NCI-H460 (cell line): Measurements from ENCODE around the gene PLEKHB2. TPM values are rescaled to one million over a fixed set of nuclear protein-coding genes. Genes with fewer than 3 reads are reported as not detected.
"Not testable (repeated sequence)": the region's sequence is repeated elsewhere in the genome, so short reads cannot be mapped to it uniquely, and the experiment has no call there.

ENCODE experiments used
- DNase-seq: peaks from one replicate; pipeline ENCODE4 v3.0.0-alpha.2; 2016; ENCODE audit warnings: low read depth; ENCODE audit errors: extremely low read depth
- total RNA-seq: library from RNA; depleted of rRNA; stranded (reverse); fragments of >200 nt; shearing (Covaris generic); gene quantifications from 2 replicates; pipeline ENCODE4 v1.2.3, GENCODE V29; 2014

Gene PLEKHB2
- total RNA-seq, 1 experiment from 2014 or later = 79.6 TPM

DNA sequence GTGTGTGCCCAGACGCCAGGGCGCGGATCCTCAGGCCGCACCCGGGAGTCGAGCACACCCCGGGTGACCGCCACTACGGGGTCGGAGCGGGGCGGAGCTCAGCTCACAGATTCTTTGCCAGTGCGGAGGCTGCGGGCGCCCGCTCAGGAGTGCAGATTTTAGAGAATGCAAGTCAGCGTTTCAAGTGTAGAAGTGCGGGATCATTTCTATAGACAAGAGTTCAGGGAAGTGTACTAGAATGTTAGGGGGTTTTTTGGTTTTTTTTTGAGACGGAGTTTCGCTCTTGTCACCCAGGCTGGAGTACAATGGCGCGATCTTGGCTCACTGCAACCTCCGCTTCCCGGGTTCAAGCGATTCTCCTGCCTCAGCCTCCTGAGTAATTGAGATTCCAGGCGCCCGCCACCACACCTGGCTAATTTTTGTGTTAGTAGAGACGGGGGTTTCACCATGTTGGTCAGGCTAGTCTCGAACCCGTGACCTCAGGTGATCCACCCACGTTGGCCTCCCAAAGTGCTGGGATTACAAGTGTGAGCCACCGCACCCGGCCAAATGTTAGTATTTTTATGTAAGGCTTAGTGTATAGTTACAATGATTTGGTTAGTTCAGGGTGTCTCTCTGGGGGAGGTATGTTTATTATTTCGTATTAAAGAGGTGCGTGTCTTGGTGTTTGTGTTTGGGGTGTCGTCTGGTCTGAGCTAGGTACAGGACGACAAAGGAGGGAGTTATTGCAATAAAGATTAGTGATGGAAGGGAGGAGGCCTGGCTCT lies 11.3 kb upstream of the PLEKHB2 start:
- no peak for DNase-seq

DNA sequence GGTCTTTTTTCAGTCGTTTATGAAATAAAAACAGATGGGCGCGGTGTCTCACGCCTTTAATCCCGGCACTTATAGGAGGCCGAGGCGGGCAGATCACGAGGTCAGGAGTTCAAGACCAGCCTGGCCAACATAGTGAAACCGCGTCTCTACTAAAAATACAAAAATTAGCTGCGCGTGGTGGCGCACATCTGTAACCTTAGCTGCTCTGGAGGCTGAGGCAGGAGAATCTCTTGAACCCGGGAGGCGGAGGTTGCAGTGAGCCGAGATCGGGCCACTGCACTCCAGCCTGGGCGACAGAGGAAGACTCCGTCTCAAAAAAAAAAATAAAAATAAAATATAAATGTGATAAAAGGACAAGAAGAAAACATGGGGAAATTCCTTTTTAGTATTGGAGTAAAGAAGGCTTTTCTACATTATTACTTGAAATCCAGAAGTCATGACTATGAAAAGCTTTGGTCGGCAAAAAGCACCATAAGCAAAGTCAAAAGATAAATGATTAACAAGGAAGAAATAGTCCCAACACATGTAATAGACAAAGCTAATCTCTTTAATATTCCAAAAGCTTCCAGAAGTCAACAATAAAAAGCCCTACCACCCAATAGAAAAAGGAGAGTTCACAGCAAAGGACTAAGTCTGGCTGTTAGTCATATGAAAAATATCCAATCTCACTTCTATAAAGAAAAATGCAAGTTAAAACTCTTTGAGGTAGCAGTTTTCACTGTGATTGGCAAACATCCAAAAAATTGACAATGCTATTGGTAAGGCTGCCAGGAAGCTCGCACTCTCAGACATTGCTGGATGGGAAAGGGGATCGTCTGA lies 10.5 kb upstream of the PLEKHB2 start:
- DNase-seq = no peak

DNA sequence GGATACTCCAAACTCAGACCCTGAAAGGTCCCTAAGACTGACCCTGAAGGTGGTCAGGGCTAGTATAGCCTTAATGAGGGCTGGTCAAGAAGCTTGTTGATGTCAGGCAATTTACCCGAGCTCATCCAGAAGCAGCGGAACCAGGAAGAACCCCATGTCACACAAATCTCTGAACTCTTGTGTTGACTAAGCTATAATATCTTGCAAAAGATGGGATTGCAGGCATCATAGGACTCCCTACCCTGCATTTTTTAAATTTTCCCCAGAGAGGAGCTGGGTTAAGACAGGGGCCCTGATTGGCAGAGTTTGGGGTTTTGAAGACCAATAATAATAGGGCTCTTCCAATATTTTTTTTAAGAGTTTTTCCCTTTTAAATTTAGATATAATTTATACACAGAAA lies 2.0 kb upstream of the PLEKHB2 start:
- DNase-seq = no peak

DNA sequence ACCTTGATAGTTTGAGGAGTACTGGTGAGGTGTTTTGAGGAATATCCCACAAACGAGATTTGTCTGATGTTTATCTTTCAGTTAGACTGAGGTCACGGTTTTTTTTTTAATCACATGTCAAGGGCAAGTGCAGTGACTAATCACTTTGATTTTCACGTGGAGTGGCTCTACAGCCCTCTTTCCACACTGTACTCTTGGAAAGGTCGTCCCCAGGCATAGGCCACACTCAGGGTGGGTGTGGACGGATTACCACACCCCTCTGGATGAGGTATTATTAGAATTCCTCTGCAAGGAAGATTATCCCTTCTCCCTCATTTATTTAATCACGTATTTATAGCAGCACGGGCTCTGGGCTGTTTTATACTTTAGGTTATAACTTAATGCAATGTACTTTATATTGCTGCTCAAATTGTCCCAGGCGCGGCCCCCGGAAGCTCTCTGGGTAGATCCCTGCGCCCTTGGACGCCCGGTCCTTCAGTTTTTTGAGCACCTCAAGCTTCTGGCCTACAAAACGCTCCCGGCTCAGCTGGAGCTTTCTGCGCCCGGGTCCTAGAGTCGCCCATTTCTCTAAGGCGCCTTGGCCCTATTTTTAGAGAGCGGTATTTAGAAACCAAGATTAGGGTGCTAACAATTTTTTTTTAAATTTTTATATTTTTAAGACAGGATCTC lies 515 bp upstream of the PLEKHB2 start:
- DNase-seq = peak; percentile 76

DNA sequence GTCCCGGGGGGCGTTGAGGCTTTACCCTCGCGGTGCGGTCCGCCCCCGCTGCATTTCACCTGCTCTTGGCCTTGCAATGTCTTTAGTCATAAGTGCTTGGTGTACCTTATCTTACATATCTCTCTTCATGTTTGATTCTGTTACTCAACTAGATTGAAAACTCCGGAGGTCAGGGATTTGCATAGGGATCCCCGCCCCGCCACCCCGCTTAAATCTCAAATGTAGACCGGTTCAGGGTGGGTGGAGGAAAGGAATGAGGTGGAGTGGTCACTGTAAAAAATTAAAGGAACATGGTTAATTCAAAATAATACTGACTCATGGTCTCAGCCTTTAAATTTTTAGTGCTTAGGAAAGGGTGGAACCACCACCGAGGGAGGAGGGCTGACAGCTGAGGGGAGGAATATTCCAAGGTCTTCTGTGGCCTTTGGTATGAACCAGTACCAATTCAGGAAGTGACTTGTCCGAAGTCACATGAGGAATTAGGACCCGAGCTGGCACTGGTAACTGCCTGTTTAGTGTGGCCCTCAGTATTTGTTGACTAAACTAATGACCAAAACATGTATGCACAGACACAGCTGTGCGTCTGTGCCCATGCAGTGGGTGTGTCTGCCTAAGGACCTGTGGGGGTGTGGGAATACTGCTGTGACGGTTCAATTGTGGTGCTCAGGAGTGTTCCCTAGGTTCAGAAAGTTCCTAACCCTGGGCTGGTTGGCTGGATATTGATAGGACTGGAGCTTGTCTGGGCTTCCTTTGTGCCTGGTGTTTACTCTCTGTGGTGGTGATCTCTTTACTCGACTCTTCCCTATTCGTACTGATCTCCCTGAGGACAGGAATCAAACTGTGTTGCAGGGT lies 1.0 kb downstream of the PLEKHB2 start:
- no peak for DNase-seq

DNA sequence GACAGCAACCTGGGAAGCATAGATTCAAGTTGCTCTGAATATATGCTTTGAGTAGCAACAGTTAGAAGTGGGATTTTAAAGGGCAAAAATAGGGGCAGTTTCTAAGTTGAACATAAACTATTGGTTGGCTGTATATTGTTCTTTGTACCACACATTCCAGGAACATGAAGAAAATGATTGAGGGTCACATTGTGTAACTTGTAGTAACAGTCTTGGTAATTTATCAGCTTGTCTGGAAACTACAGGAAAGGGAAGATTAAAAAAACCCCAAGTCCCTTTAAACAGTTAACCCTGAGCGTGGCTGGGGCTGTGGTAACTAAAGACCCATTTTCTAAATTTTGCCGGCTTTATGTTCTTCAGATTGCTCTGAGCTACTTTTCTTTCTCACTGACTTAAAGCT lies 7.4 kb downstream of the PLEKHB2 start:
- DNase-seq = no peak

DNA sequence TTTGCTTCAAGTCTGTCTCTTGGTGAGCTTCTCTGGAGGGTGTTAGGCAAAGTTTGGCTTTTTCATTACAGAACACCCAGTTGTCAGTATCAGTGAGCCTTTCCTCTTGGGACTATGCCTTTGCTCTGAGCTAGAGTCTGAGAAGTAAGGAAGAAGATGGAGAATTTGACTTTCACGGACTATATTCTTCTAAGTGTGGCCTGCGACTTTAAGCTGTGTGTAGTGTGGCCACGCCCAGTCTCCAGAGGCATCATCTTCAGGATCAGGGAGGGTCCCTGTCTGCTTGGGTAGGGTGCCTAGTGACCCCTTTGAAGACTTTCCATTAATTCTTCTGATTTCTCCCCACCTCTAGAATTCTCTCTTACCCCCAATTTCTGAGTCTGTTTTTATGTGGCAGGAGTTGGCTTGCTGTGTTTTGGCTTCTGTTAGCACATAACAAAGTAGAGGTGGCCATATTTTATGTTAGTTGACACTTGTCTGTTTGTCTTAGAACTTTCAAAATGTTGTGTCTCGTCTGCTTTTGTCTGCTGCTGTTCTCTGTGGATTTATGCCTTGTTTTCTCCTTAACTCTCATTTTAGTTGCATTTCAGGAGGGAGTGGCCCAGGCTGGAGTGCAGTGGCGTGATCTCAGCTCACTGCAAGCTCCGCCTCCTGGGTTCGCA lies 8.6 kb downstream of the PLEKHB2 start:
- DNase-seq = no peak

DNA sequence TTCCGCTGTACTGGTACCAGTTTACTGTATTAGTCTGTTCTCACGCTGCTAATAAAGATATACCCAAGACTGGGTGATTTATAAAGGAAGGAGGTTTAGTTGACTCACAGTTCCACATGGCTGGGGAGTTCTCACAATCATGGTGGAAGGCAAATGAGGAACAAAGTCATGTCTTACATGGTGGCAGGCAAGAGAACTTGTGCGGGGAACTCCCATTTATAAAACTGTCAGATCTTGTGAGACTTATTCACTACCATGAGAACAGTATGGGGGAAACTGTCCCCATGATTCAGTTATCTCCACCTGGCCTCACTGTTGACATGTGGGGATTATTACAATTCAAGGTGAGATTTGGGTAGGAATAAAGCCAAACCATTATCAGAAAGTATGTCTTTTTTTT lies 9.8 kb downstream of the PLEKHB2 start:
- DNase-seq = not testable (repeated sequence)

DNA sequence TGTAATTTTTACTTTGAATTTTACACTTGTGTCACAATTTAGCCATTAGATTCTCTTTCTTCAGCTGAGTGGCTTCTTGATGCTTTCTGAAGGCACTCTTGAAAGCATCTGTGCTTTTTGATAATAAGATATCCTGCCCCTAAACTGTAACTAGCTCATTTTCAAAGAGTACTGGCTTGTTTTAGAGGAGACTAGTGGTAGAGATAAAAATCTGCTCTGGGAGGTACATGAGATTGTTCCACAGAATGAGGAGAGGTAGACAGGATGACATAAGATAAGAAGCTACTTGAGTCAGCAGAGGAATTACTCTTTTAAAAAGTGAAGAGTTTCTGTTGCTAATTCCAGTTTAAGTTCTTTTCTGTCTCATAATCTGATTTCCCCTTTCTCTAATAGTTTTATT lies 10.6 kb downstream of the PLEKHB2 start:
- no peak for DNase-seq

DNA sequence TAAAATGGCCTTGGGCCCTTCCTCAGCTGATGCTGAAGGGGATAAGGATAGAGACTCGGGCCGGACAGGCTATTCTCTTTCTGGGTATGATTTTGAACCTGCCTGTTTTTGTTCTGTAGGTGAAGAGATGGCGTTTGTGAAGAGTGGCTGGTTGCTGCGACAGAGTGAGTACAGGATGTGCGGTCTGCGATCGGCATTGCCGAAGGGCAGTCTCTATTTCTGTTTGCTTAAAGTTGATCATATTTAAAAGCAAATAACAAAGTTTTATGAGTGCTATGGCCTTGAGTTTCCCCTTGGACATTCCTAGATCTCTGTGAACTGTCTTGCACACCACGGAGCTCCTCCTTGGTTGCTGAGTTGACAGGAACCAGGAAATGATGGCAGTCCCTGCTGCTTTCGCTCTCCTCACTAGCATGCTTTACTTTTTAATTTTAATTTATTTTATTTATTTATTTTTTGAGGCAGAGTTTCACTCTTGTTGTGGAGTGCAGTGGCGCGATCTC lies 15.7 kb downstream of the PLEKHB2 start:
- no peak for DNase-seq

DNA sequence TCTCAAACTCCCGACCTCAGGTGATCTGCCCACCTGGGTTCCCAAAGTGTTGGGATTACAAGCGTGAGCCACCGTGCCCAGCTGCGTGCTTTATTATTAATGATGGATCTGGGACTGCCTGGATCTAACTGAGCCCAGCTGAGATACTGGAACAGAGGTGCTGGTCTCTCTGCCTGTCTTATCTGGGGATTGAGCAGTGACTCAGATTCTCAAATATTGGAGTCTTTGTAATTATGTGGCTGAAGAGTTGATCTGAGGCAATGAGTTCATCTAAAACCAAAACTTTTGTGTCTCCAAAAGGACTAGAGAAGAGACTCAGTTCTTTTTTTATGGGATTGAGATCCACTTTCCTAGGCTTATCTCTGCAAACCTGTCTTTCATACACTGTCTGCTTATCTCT lies 16.3 kb downstream of the PLEKHB2 start:
- no peak for DNase-seq

DNA sequence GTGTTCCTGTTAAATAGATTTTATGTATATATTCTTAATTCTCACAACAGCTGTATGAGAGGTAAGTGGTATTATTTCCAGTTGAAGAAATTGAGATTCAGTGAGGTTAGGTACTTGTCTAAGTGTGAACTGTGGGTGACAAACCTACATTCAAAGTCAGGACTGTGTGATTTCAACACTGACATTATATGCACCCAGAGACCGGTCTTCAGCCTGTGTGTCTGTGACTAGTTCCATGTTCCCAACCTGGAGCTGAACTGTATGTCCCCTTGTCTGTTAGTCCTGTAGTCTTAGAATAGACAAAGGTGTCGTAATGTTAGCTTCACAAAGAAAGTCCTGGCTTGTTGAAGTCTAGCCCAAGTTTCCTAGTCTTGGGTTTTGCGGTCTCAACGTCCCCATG lies 17.4 kb downstream of the PLEKHB2 start:
- DNase-seq = no peak

DNA sequence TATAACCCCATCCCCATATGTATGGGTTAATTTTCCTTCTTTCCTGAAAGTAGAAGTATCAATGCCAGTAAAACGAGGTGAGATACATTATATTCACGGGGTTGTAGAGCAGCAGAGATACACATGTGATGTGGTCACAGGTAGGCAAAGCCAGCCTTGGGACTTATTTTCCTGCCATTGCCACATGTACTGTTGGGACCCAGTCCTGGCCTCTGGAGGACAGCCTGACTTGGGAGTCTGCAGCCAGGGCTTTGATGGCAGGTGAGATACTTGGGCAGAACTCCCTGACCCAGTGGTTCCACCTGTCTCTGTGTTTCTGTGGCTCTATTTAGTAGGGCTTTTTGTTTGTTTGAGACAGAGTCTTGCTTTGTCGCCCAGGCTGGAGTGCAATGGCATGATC lies 18.1 kb downstream of the PLEKHB2 start:
- no peak for DNase-seq

DNA sequence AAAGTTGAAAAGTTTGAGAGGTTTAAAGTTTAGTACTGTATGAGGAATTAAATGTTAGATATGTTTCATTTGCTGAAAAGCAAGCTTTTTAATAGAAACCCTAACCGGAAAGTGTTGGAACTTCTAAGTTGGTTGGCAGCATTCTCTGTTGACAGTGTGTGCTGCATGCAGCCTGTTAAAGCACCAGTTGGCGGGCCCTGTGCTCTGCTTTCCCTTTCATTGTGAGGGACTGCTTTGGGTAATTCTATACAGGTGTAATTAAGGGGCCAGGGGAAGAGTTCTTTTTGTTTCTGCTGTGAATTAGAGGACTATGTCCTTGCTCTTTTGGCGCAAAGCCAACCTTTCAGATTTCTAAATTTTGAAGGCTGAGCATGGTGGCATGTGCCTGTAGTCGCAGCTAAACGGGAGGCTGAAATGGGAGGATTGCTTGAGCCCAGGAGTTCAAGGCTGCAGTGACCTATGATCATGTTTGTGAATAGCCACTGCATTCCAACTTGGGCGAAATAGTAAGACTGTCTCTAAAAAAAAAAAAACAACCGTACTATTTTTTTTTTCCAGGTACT lies 20.1 kb downstream of the PLEKHB2 start:
- no peak for DNase-seq

DNA sequence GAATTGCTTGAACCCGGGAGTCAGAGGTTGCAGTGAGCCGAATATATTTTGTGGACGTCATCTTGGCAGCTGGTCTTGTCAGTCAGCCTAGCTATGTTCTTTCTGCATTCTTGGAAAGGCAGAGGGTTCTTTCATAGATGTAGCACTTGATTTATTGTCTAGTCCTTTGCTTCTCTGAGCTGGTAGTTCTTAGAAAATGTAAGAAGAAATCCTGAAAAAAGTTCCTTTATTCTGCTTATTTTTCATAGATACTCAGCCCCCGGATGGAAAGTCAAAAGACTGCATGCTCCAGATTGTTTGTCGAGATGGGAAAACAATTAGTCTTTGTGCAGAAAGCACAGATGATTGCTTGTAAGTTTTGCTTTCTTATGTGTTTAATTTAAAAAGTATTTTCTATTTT lies 21.3 kb downstream of the PLEKHB2 start:
- no peak for DNase-seq

DNA sequence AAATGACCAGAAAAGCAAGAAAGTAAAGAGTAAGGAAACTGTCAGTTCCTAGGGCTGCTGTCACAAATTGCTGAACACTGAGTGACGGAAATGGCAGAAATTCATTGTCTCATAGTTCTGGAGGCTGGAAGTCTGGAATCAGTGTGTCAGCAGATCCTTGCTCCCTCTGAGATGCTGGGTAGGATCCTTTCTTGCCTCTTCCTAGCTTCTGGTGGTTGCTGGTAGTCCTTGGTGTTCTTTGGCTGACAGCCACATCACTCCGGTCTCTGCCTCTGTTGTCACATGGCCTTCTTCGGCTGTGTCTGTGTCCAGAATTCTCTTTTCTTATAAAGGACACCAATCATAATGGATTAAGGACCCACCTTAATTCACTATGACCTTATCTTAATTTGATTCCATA lies 21.9 kb downstream of the PLEKHB2 start:
- no peak for DNase-seq

DNA sequence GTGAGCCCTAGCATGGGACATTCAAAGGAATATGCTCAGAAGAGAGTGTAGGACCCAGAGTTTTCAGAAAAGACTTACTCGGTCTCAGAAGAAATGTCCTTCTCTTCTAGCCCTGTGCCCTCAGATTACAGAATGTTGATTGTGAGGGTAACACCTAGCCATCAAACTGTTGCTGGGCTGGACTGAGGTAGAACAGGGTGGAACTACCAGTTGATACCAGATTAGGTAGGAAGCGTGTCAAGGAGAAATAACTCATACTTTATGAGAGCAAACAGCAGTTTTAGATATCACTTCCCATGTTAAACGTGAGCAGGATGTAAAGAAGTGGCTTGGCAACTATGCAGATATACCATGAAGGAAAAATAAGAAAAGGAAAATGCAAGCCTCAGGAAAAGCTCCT lies 22.8 kb downstream of the PLEKHB2 start:
- DNase-seq = no peak

DNA sequence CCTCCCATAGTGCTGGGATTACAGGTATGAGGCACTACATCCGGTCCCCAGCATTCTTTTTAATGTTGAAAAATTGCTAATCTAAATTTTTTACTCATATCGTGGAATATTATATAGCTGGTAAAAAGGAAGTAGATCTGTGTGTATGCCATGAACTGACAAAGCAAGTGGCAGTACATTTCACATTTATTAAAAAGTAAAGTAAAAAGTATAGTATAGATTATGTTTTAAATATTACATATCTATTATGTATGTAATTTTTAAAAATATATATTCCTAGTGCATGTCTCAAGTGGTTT lies 25.1 kb downstream of the PLEKHB2 start:
- no peak for DNase-seq

DNA sequence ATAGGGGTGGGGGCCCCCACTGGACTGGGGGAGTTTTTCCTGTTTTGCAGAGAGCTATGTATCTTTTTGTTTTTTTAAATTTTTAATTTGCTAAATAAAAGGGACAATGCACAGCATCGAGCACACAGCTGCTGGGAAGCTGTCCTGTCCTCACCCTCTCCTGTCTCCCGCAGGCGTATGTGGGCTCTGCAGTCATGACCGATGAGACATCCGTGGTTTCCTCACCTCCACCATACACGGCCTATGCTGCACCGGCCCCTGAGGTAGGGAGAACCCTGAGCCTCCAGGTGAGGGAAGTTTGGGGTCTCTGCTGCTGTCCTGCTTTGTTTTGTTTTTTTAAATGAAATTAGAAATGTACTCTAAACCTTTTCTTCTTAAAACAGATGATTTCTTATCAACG lies 27.6 kb downstream of the PLEKHB2 start:
- no peak for DNase-seq

DNA sequence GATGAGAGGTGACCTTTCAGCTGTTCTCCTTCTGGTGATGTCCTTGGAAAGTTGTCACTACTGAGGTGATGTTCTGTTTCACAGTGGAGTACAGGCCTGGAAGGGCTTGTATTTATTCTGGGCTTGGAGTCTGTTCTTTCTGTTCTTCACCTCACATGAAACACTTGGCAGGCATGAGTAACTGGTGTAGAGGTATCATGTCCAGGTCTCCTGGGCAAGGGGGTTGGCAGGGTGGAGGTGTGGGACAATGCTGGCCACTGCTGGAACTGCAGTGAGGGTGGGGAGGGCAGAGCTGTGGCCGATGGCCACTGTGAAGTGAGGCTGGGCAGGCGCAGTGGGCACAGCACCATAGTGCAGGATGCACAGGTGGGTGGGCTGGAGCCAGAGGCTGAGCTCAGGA lies 35.4 kb downstream of the PLEKHB2 start:
- no peak for DNase-seq
